Peyer's patch (tissue), 4 donors: ENCODE results near the gene SBF2. TPM values are rescaled to one million over a fixed set of nuclear protein-coding genes. Genes with fewer than 3 reads are reported as not detected.

Source experiments
- DNase-seq, 3 donors: peaks; one replicate each; pipeline ENCODE4 v3.0.0-alpha.2; 2017 to 2019
- H3K27ac ChIP-seq, 4 donors: fragments of 200-600 bp; sonication (generic); one replicate each; pipeline ENCODE4 v1.5.1; 2016 to 2019
- H3K27me3 ChIP-seq, 2 donors: fragments of 200-600 bp; sonication (generic); one replicate each; pipeline ENCODE4 v1.5.1; 2019
- H3K36me3 ChIP-seq, 3 donors: fragments of 200-600 bp; sonication (generic); one replicate each; pipeline ENCODE4 v1.5.1; 2016 to 2019
- H3K4me1 ChIP-seq, 4 donors: fragments of 200-600 bp; sonication (generic); one replicate each; pipeline ENCODE4 v1.5.1; 2016 to 2019
- H3K4me3 ChIP-seq, 4 donors: fragments of 200-600 bp; sonication (generic); 1 replicate in 3 of 4; 2 replicates in 1 of 4; pipeline ENCODE4 v1.5.1; 2016 to 2019; ENCODE audit warnings: mild to moderate bottlenecking in 1 of 4
- H3K9me3 ChIP-seq, 4 donors: fragments of 200-600 bp; sonication (generic); one replicate each; pipeline ENCODE4 v1.5.1; 2016 to 2019; ENCODE audit warnings: mild to moderate bottlenecking in 1 of 4
- POLR2A ChIP-seq, 2 donors: fragments of 450-650 bp; IDR thresholded peaks; one replicate each; pipeline ENCODE4 v1.5.1; 2017; ENCODE audit warnings: antibody characterized with exemption in 2 of 2, mild to moderate bottlenecking in 2 of 2, moderate library complexity in 2 of 2
- total RNA-seq, 4 donors: library from RNA; depleted of rRNA; stranded (reverse); fragments of >200 nt; gene quantifications; one replicate each; pipeline ENCODE4 v1.1.0, GENCODE V29; 2016
- TF ChIP-seq, protein P1 (sequence below), 6 experiments: fragments of 450-650 bp in 4 of 6; fragments of 200-600 bp in 2 of 6; sonication (generic) in 1 of 6; IDR thresholded peaks; one replicate each; pipeline ENCODE4 v1.5.1; 2017 to 2019; ENCODE audit warnings: antibody characterized with exemption in 6 of 6, mild to moderate bottlenecking in 3 of 6, moderate library complexity in 1 of 6

The SBF2 gene
- total RNA-seq, 4 donors from 2014 or later: 52.7 to 70.1 (median 56.7) TPM

- Histone ChIP-seq H3K9me3 (no peaks in the 10 kb centered on the region), H3K27me3 (no peaks in the 10 kb centered on the region), H3K36me3 (peaks cover 0 to 57% (median 0%) of the 10 kb centered on the region in 3 donors), H3K4me1 (no peaks in the 10 kb centered on the region), H3K4me3 (no peak overlapping the region), H3K27ac (no peak overlapping the region)
- DNase-seq: no peak
- TF ChIP-seq, protein P1, sequence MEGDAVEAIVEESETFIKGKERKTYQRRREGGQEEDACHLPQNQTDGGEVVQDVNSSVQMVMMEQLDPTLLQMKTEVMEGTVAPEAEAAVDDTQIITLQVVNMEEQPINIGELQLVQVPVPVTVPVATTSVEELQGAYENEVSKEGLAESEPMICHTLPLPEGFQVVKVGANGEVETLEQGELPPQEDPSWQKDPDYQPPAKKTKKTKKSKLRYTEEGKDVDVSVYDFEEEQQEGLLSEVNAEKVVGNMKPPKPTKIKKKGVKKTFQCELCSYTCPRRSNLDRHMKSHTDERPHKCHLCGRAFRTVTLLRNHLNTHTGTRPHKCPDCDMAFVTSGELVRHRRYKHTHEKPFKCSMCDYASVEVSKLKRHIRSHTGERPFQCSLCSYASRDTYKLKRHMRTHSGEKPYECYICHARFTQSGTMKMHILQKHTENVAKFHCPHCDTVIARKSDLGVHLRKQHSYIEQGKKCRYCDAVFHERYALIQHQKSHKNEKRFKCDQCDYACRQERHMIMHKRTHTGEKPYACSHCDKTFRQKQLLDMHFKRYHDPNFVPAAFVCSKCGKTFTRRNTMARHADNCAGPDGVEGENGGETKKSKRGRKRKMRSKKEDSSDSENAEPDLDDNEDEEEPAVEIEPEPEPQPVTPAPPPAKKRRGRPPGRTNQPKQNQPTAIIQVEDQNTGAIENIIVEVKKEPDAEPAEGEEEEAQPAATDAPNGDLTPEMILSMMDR (IDR thresholded peaks at IDR 0.05): no peak
- no peak for TF ChIP-seq POLR2A (IDR thresholded peaks at IDR 0.05)
Observed at GRCh38 chr11:9783986-9784385, 510.0 kb downstream of the SBF2 start.

- TF ChIP-seq, protein P1 (IDR thresholded peaks at IDR 0.05): no peak
- no peak for TF ChIP-seq POLR2A (IDR thresholded peaks at IDR 0.05)
- Histone ChIP-seq H3K4me3 (no peak overlapping the region), H3K36me3 (peaks cover 0 to 47% (median 0%) of the 10 kb centered on the region in 3 donors), H3K4me1 (no peaks in the 10 kb centered on the region), H3K27ac (no peak overlapping the region), H3K27me3 (no peaks in the 10 kb centered on the region), H3K9me3 (no peaks in the 10 kb centered on the region)
- DNase-seq: no peak
Observed at GRCh38 chr11:9780929-9781328, 513.1 kb downstream of the SBF2 start.

DNA sequence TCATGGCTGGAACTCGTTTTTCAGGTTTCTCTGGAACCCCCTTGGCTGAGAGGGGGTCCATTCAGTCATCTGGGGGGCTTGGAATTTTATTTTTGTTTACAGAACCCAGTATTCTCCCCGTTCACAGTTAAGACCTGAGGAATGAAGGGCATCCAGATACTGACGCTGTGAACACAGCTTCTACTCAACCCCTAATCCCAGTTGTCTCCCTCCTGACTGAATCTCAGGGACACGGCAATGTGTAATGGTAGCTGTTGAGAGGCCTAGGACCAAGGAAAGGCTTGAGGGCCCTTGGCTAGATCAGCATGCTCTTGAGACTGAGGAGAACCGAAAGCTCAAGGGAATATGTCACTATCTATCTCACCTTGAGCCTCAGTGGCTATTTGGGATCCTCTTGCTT is 516.5 kb downstream of the SBF2 start:
- H3K4me1 ChIP-seq: no peaks in the 10 kb centered on the region
- H3K36me3 ChIP-seq: peaks cover 0 to 29% (median 0%) of the 10 kb centered on the region in 3 donors
- no peak for DNase-seq
- no peaks in the 10 kb centered on the region for H3K27me3 ChIP-seq
- TF ChIP-seq, protein P1 (IDR thresholded peaks at IDR 0.05): no peak
- no peak for TF ChIP-seq POLR2A (IDR thresholded peaks at IDR 0.05)
- H3K9me3 ChIP-seq: no peaks in the 10 kb centered on the region
- H3K27ac ChIP-seq: no peak overlapping the region
- no peak overlapping the region for H3K4me3 ChIP-seq

DNA sequence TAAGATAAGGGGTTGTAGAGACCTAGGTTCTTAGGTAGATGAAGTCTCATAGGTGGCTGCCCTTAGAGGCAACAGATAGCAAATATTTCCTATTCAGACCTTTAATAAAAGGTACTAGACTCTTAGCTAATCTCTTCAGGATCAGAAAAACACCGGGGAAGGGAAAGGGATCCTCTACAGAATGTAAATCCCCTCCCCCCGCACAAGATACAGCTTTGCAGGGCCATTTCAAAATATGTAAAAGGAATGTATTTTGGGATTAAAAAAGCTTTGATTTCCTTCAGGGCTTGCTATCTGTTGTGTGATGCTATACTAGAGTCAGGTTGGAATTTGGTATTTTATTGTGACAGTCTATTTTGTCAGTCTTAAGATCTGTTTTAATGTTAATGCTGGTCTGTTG is 517.0 kb downstream of the SBF2 start:
- Histone ChIP-seq H3K4me3 (no peak overlapping the region), H3K27me3 (no peaks in the 10 kb centered on the region), H3K9me3 (no peaks in the 10 kb centered on the region), H3K36me3 (peaks cover 0 to 29% (median 0%) of the 10 kb centered on the region in 3 donors), H3K4me1 (no peaks in the 10 kb centered on the region), H3K27ac (no peak overlapping the region)
- TF ChIP-seq, protein P1 (IDR thresholded peaks at IDR 0.05): no peak
- TF ChIP-seq POLR2A (IDR thresholded peaks at IDR 0.05): no peak
- no peak for DNase-seq

DNA sequence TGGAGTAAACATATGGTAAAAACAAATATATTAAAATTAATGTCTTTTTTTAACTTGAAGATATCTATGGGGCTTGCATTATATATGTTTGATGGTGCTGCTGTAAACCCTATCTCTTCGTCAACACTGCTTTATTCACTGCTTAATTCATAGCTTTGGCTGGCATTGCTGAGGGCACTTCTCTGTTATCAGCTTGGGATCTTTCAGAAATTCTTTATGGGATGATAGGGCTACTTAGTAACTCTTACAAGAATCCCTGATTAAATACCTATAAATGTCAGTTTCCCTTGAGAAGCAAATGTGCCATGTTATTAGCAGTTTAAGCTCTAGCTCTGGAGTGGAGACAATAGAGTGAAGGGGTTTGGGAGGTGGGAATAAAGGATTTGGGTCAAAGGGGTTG is 517.8 kb downstream of the SBF2 start:
- no peak for TF ChIP-seq POLR2A (IDR thresholded peaks at IDR 0.05)
- TF ChIP-seq, protein P1 (IDR thresholded peaks at IDR 0.05): no peak
- H3K36me3 ChIP-seq: peaks cover 0 to 22% (median 0%) of the 10 kb centered on the region in 3 donors
- no peaks in the 10 kb centered on the region for H3K4me1 ChIP-seq
- DNase-seq: no peak
- no peak overlapping the region for H3K4me3 ChIP-seq
- no peak overlapping the region for H3K27ac ChIP-seq
- H3K9me3 ChIP-seq: no peaks in the 10 kb centered on the region
- no peaks in the 10 kb centered on the region for H3K27me3 ChIP-seq

DNA sequence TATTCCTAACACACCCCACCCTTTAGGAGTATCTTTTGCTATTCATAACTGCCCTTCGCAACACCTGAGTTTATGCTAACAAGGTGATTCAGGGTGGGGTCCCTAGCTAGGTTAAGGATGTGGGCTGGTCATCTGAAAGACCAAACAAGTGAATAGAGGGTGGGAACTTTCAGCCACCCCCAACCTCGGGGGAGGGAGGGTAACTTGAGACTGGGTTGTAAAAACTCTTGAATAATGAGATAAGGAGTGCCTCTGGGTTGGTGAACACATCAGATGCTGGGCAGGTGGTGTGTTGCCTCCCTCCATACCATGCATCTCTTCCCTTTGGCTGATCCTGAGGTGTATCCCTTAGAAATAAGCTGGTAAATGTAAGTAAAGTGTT is 518.6 kb downstream of the SBF2 start:
- peaks cover 0 to 14% (median 0%) of the 10 kb centered on the region in 3 donors for H3K36me3 ChIP-seq
- H3K27ac ChIP-seq: no peak overlapping the region
- no peak overlapping the region for H3K4me3 ChIP-seq
- no peaks in the 10 kb centered on the region for H3K4me1 ChIP-seq
- no peaks in the 10 kb centered on the region for H3K9me3 ChIP-seq
- H3K27me3 ChIP-seq: no peaks in the 10 kb centered on the region
- TF ChIP-seq, protein P1 (IDR thresholded peaks at IDR 0.05): no peak
- no peak for DNase-seq
